Measurements from ENCODE around the gene SPACA4. TPM values are rescaled to one million over a fixed set of nuclear protein-coding genes. Genes with fewer than 3 reads are reported as not detected.

The SPACA4 gene
- polyA plus RNA-seq, 3 donors = not detected

DNA sequence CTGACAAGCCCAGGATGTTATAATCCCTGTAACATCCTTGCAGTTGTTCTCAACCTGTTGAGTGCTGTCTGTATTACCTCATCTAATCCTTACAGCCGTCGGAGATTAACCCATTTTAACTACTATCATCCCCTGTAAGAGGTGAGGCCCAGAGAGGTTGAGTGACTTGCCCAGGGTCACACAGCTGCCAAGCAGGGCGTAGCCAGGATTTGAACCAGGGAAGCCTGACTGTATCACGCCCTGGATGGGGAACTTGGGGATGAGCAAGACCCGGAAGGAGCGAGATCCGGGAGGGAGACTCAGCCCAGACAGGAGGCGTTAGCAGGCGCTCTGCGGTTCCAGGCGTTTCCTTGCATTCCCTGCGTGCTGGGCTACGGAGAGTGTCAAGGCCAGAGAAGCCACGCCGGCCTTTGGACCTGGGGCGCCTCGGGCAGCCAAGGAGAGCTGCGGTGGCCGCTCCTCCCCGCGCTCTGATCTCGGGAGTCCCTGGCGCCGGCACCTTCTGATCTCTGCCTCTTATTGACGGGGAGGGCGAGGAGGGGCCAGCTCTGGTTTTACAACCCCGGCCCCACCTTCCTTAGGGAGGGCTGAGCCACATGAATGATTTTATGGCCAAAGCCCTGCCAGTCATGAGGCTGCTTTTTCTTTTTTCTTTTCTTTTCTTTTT, 48.4 kb upstream of the SPACA4 start:
- Mint-ChIP-seq H3K27me3 (ENCODE audit: low read depth in 3 of 3) (peaks cover 4 to 19% (median 8%) of the 10 kb centered on the region in 3 donors), H3K27ac (peak overlapping the region in 1 of 7 donors; percentile 2), H3K4me1 (peaks cover 10% of the 10 kb centered on the region), H3K9me3 (no peaks in the 10 kb centered on the region), H3K36me3 (no peaks in the 10 kb centered on the region), H3K4me3 (peak overlapping the region; percentile 62 to 71)
- peak; percentile 40 to 56 (median 46) for DNase-seq
- TF ChIP-seq, protein P1, sequence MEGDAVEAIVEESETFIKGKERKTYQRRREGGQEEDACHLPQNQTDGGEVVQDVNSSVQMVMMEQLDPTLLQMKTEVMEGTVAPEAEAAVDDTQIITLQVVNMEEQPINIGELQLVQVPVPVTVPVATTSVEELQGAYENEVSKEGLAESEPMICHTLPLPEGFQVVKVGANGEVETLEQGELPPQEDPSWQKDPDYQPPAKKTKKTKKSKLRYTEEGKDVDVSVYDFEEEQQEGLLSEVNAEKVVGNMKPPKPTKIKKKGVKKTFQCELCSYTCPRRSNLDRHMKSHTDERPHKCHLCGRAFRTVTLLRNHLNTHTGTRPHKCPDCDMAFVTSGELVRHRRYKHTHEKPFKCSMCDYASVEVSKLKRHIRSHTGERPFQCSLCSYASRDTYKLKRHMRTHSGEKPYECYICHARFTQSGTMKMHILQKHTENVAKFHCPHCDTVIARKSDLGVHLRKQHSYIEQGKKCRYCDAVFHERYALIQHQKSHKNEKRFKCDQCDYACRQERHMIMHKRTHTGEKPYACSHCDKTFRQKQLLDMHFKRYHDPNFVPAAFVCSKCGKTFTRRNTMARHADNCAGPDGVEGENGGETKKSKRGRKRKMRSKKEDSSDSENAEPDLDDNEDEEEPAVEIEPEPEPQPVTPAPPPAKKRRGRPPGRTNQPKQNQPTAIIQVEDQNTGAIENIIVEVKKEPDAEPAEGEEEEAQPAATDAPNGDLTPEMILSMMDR (IDR thresholded peaks at IDR 0.05) = no peak
- Histone ChIP-seq H2AFZ (ENCODE audit: insufficient read depth, low read depth, low read length, poor library complexity, severe bottlenecking) (peak overlapping the region; percentile 79), H4K20me1 (ENCODE audit: insufficient read depth, low read length) (no peaks in the 10 kb centered on the region), H3K4me1 (ENCODE audit: control insufficient read depth in 1 of 2, insufficient read depth in 2 of 2, low read length in 2 of 2) (peaks cover 4 to 9% of the 10 kb centered on the region in 2 donors), H3K36me3 (replicated peaks in 1 of 2; ENCODE audit: control insufficient read depth in 1 of 2, insufficient read depth in 2 of 2, low read length in 2 of 2) (no peaks in the 10 kb centered on the region), H3K79me2 (ENCODE audit: insufficient read depth, low read length) (no peaks in the 10 kb centered on the region), H3K27ac (ENCODE audit: low read depth in 1 of 2, low read length in 2 of 2) (no peak overlapping the region), H3K9ac (ENCODE audit: insufficient read depth, low read length, poor library complexity, severe bottlenecking) (peak overlapping the region; percentile 33), H3K4me3 (replicated peaks in 1 of 3; ENCODE audit: low read depth in 2 of 3, low read length in 3 of 3) (peak overlapping the region in 2 of 3 experiments; percentile 29 to 46), H3K9me3 (replicated peaks in 1 of 2; ENCODE audit: control insufficient read depth in 1 of 2, insufficient read depth in 1 of 2, low read length in 2 of 2) (no peaks in the 10 kb centered on the region), H3K27me3 (ENCODE audit: control insufficient read depth in 2 of 2, insufficient read depth in 2 of 2, low read length in 2 of 2) (peaks cover 0 to 11% of the 10 kb centered on the region in 2 donors), H3K4me2 (replicated peaks; ENCODE audit: extremely low read depth, low read length, poor library complexity, severe bottlenecking) (peak overlapping the region; percentile 66)
- intact Hi-C loops (cut with micrococcal nuclease) = no loop called here
- WGBS (ENCODE audit: insufficient coverage) = 13% methylated on average over 24 of the region's 27 CpGs

DNA sequence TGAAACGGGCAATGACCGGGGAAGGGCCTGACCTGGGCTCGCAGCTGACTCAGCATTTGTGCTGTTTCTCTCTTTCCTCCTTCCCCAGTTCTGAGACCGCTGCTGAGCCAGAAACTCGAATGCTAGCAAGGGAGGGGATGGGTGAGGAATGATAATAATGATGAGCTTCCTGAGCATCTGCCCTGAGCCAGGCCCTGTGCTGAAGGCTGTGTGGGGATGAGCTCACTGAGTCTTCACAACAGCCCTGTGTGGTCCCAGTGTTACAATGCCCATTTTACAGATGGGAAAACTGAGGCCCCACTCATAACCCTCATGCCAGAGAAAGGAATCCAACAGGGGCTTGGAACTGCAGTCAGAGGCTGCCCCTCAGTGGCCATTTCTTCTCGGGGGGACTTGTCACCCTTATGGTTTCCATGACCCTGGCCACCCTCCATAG, 46.4 kb upstream of the SPACA4 start:
- Histone ChIP-seq H3K4me3 (replicated peaks in 1 of 3; ENCODE audit: low read depth in 2 of 3, low read length in 3 of 3) (no peak overlapping the region), H3K36me3 (replicated peaks in 1 of 2; ENCODE audit: control insufficient read depth in 1 of 2, insufficient read depth in 2 of 2, low read length in 2 of 2) (no peaks in the 10 kb centered on the region), H2AFZ (ENCODE audit: insufficient read depth, low read depth, low read length, poor library complexity, severe bottlenecking) (no peak overlapping the region), H4K20me1 (ENCODE audit: insufficient read depth, low read length) (no peaks in the 10 kb centered on the region), H3K9me3 (replicated peaks in 1 of 2; ENCODE audit: control insufficient read depth in 1 of 2, insufficient read depth in 1 of 2, low read length in 2 of 2) (no peaks in the 10 kb centered on the region), H3K4me2 (replicated peaks; ENCODE audit: extremely low read depth, low read length, poor library complexity, severe bottlenecking) (no peak overlapping the region), H3K4me1 (ENCODE audit: control insufficient read depth in 1 of 2, insufficient read depth in 2 of 2, low read length in 2 of 2) (peaks cover 8 to 14% of the 10 kb centered on the region in 2 donors), H3K9ac (ENCODE audit: insufficient read depth, low read length, poor library complexity, severe bottlenecking) (no peak overlapping the region), H3K79me2 (ENCODE audit: insufficient read depth, low read length) (no peaks in the 10 kb centered on the region), H3K27me3 (ENCODE audit: control insufficient read depth in 2 of 2, insufficient read depth in 2 of 2, low read length in 2 of 2) (peaks cover 0 to 11% of the 10 kb centered on the region in 2 donors), H3K27ac (ENCODE audit: low read depth in 1 of 2, low read length in 2 of 2) (no peak overlapping the region)
- intact Hi-C loops (cut with micrococcal nuclease) = no loop called here
- peaks cover 0 to 2% (median 0%) of the 10 kb centered on the region in 7 donors for H3K9me3 Mint-ChIP-seq
- H3K4me3 Mint-ChIP-seq = no peak overlapping the region
- H3K27me3 Mint-ChIP-seq (ENCODE audit: low read depth in 3 of 3) = peaks cover 6 to 20% (median 7%) of the 10 kb centered on the region in 3 donors
- no peaks in the 10 kb centered on the region for H3K36me3 Mint-ChIP-seq
- TF ChIP-seq, protein P1 (IDR thresholded peaks at IDR 0.05) = no peak
- no peak overlapping the region for H3K27ac Mint-ChIP-seq
- DNase-seq = no peak
- WGBS (ENCODE audit: insufficient coverage) = no CpG with 5 or more reads among the region's 6 CpGs
- peaks cover 18% of the 10 kb centered on the region for H3K4me1 Mint-ChIP-seq
